Measurements from ENCODE around the gene SLC29A4. TPM values are rescaled to one million over a fixed set of nuclear protein-coding genes. Genes with fewer than 3 reads are reported as not detected.

SLC29A4 gene
- total and polyA plus RNA-seq, 2 of the 13 experiments (the other 11 are each of a cell fraction or from before 2014, with no cell fraction given): 29.7 to 31.7 TPM

DNA sequence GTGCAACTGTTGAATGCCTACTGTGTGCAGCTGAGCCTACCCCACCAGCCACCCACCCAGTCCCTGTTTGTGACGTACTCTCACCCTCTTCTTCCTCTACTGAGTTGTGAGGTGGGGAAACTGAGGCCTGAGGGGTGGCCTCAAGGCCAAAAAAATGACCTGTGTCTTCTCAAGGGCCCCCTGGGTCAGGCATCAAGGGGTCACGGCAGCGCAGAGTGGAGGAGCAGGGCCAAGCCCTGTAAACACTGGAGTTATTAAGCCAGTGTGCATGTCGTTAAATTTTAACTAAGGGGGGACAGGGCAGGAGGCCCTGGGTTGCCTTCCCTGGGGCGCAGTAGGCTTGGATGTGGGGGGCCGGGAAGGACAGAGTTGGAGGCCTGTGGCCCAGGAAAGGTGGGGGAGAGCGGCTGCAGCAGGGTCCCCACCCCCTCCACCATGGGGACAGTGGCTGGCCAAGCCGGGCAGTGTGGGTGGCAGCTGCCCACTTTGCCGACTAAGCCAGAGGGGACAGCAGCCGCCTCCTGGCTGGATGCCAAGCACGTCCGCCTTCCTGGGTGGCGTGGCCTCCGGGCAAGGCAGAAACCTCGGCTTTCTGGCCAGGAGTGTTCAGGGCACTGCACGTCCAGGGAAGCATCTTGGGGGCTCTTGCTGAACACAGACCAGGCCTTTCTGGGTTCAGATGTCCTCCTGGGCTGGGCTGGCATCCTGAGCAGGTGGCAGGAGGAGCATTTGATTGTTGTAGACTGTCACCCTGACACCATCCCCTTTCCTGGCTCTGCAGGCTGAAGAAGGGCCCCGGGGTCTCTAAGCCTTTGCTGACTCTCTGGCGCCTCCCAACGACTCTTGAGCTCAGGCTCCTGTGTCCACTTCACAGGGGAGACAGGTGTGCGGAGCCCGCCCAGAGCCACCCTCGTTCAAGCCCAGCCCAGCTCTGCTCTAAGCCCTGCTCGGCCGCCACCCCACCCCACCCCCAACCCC, 1.9 kb downstream of the SLC29A4 start (continued):
- TF ChIP-seq, protein P1, sequence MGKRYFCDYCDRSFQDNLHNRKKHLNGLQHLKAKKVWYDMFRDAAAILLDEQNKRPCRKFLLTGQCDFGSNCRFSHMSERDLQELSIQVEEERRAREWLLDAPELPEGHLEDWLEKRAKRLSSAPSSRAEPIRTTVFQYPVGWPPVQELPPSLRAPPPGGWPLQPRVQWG (CRISPR knock-in tag; IDR thresholded peaks at IDR 0.05; ENCODE audit: borderline replicate concordance, low read depth): no peak
- TF ChIP-seq ZNF121 (CRISPR knock-in tag; IDR thresholded peaks at IDR 0.05): peak; percentile 9; the same call in 1 of the 2 replicates
- TF ChIP-seq RXRA (CRISPR knock-in tag; IDR thresholded peaks at IDR 0.05): peak; percentile 82; the same call in 1 of the 2 replicates
- TF ChIP-seq, protein P2, sequence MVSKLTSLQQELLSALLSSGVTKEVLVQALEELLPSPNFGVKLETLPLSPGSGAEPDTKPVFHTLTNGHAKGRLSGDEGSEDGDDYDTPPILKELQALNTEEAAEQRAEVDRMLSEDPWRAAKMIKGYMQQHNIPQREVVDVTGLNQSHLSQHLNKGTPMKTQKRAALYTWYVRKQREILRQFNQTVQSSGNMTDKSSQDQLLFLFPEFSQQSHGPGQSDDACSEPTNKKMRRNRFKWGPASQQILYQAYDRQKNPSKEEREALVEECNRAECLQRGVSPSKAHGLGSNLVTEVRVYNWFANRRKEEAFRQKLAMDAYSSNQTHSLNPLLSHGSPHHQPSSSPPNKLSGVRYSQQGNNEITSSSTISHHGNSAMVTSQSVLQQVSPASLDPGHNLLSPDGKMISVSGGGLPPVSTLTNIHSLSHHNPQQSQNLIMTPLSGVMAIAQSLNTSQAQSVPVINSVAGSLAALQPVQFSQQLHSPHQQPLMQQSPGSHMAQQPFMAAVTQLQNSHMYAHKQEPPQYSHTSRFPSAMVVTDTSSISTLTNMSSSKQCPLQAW (CRISPR knock-in tag; IDR thresholded peaks at IDR 0.05): peak; percentile 99
- peak; percentile 98 for TF ChIP-seq NR2F2 (IDR thresholded peaks at IDR 0.05; ENCODE audit: borderline replicate concordance, low read depth)
- TF ChIP-seq CREM (IDR thresholded peaks at IDR 0.05): peak; percentile 70
- TF ChIP-seq CREM (CRISPR knock-in tag; IDR thresholded peaks at IDR 0.05): no peak
- peak; percentile 24 for TF ChIP-seq THAP11 (CRISPR knock-in tag; IDR thresholded peaks at IDR 0.05)
- no peak for TF ChIP-seq HES4 (CRISPR knock-in tag; IDR thresholded peaks at IDR 0.05; ENCODE audit: borderline replicate concordance)
- no peak for TF ChIP-seq ZNF589 (CRISPR knock-in tag; conservative IDR thresholded peaks at IDR 0.05)
- peak; percentile 72; the same call in 1 of the 2 replicates for TF ChIP-seq PHF21A (CRISPR knock-in tag; IDR thresholded peaks at IDR 0.05)
- 0 out of 2 replicates have a peak, but pooled peaks have one; percentile 10 for TF ChIP-seq ZSCAN30 (CRISPR knock-in tag; IDR thresholded peaks at IDR 0.05)
- peak; percentile 98 for TF ChIP-seq NR2F6 (IDR thresholded peaks at IDR 0.05)
- peak; percentile 95 for TF ChIP-seq NR2F6 (CRISPR knock-in tag; IDR thresholded peaks at IDR 0.05)
- TF ChIP-seq ZMAT3 (CRISPR knock-in tag; conservative IDR thresholded peaks at IDR 0.05): peak; percentile 32; the same call in 1 of the 2 replicates
- peak; percentile 81; the same call in 1 of the 2 replicates for TF ChIP-seq ZNF816 (CRISPR knock-in tag; IDR thresholded peaks at IDR 0.05; ENCODE audit: borderline replicate concordance)
- peak; percentile 60 for TF ChIP-seq GABPB1 (CRISPR knock-in tag; IDR thresholded peaks at IDR 0.05)
- TF ChIP-seq, protein P3, sequence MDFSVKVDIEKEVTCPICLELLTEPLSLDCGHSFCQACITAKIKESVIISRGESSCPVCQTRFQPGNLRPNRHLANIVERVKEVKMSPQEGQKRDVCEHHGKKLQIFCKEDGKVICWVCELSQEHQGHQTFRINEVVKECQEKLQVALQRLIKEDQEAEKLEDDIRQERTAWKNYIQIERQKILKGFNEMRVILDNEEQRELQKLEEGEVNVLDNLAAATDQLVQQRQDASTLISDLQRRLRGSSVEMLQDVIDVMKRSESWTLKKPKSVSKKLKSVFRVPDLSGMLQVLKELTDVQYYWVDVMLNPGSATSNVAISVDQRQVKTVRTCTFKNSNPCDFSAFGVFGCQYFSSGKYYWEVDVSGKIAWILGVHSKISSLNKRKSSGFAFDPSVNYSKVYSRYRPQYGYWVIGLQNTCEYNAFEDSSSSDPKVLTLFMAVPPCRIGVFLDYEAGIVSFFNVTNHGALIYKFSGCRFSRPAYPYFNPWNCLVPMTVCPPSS (IDR thresholded peaks at IDR 0.05): no peak
- peak; percentile 73; the same call in 1 of the 2 replicates for TF ChIP-seq KDM3A (CRISPR knock-in tag; IDR thresholded peaks at IDR 0.05; ENCODE audit: low read depth)
- TF ChIP-seq MYNN (CRISPR knock-in tag; IDR thresholded peaks at IDR 0.05; ENCODE audit: low read depth): no peak
- no peak for TF ChIP-seq ZNF367 (CRISPR knock-in tag; IDR thresholded peaks at IDR 0.05; ENCODE audit: borderline replicate concordance)
- no peak for TF ChIP-seq ZNF446 (CRISPR knock-in tag; IDR thresholded peaks at IDR 0.05)
- 0 out of 2 replicates have a peak, but pooled peaks have one; percentile 67 for TF ChIP-seq ZNF33B (CRISPR knock-in tag; IDR thresholded peaks at IDR 0.05)
- TF ChIP-seq ETV6 (CRISPR knock-in tag; conservative IDR thresholded peaks at IDR 0.05): no peak
- TF ChIP-seq HCFC1 (IDR thresholded peaks at IDR 0.05; ENCODE audit: low read depth, low read length): no peak
- TF ChIP-seq ZNF34 (CRISPR knock-in tag; IDR thresholded peaks at IDR 0.05; ENCODE audit: borderline replicate concordance): peak; percentile 46; the same call in 1 of the 2 replicates
- TF ChIP-seq HNF4G (IDR thresholded peaks at IDR 0.05; ENCODE audit: borderline replicate concordance, low read depth, low read length): peak; percentile 41; the same call in 1 of the 2 replicates
- TF ChIP-seq HNF4G (CRISPR knock-in tag; IDR thresholded peaks at IDR 0.05; ENCODE audit: borderline replicate concordance, low read depth): no peak
- no peak for TF ChIP-seq LCORL (IDR thresholded peaks at IDR 0.05)
- TF ChIP-seq LCORL (CRISPR knock-in tag; IDR thresholded peaks at IDR 0.05): peak; percentile 80
